GM21825 (cell line): ENCODE measurements around the gene CA14.
"Not testable (repeated sequence)": the region's sequence is repeated elsewhere in the genome, so short reads cannot be mapped to it uniquely, and the experiment has no call there.

Experiments
- ATAC-seq: cut with Tn5 transposase; IDR thresholded peaks from one replicate; pipeline ENCODE4 v1.9.1; 2021; ENCODE audit warnings: mild to moderate bottlenecking, moderate library complexity; ENCODE audit not compliant: unreplicated experiment

CA14 gene

GRCh38 chr1:150235852-150236613 is 21.5 kb upstream of the CA14 start, which contains the start of gene ANP32E:
Gene ANP32E, minus strand, starts transcription at chr1:150236112. Its CDS starts 326 bp downstream, at chr1:150235786.
- peak; percentile 78 for ATAC-seq

GRCh38 chr1:150236614-150237100 is 20.9 kb upstream of the CA14 start:
- no peak for ATAC-seq

GRCh38 chr1:150237176-150237575 is 20.4 kb upstream of the CA14 start:
- ATAC-seq: not testable (repeated sequence)

GRCh38 chr1:150237746-150238145 is 19.8 kb upstream of the CA14 start:
- ATAC-seq: no peak

GRCh38 chr1:150243003-150243402 is 14.6 kb upstream of the CA14 start:
- no peak for ATAC-seq

GRCh38 chr1:150249936-150250335 is 7.6 kb upstream of the CA14 start:
- no peak for ATAC-seq

- ATAC-seq: no peak
These were observed 1.4 kb upstream of the CA14 start for GRCh38 chr1:150256198-150256553.

- ATAC-seq: no peak
These were observed 826 bp upstream of the CA14 start for GRCh38 chr1:150256554-150257341.

- no peak for ATAC-seq
These were observed 1.6 kb downstream of the CA14 start for GRCh38 chr1:150259217-150259616.

GRCh38 chr1:150259758-150260669 is 2.4 kb downstream of the CA14 start:
- ATAC-seq: no peak

- ATAC-seq: no peak
These were observed 3.8 kb downstream of the CA14 start for GRCh38 chr1:150261367-150261766.

GRCh38 chr1:150262388-150263320 is 5.1 kb downstream of the CA14 start:
- ATAC-seq: no peak

- ATAC-seq: no peak
These were observed 6.0 kb downstream of the CA14 start for GRCh38 chr1:150263549-150263948.

- no peak for ATAC-seq
These were observed 10.3 kb downstream of the CA14 start for GRCh38 chr1:150267896-150268295.

- peak; percentile 14 for ATAC-seq
These were observed 10.7 kb downstream of the CA14 start for GRCh38 chr1:150268340-150268704.

- ATAC-seq: peak; percentile 78
These were observed 11.3 kb downstream of the CA14 start, which contains the start of gene APH1A for GRCh38 chr1:150268705-150269403. Gene APH1A, minus strand, starts transcription at chr1:150269016. Its CDS starts 206 bp downstream, at chr1:150268810.

GRCh38 chr1:150269451-150269850 is 11.9 kb downstream of the CA14 start:
- ATAC-seq: no peak

GRCh38 chr1:150271291-150271959 is 13.9 kb downstream of the CA14 start:
- no peak for ATAC-seq

GRCh38 chr1:150273311-150273710 is 15.7 kb downstream of the CA14 start:
- no peak for ATAC-seq
